Stimulated activated naive CD4-positive, alpha-beta T cell (primary cell): ENCODE data around the gene TMEM131L.
"Not testable (repeated sequence)": the region's sequence is repeated elsewhere in the genome, so short reads cannot be mapped to it uniquely, and the experiment has no call there.

Experiments
- DNase-seq, 6 experiments: peaks; one replicate each; lab custom pipeline; 2025; lab: John Stamatoyannopoulos, UW

The TMEM131L gene

GRCh38 chr4:153466081-153466948 lies at the start of gene TMEM131L:
Gene TMEM131L (plus strand): TSS chr4:153466360. CDS start chr4:153466398, 38 bp downstream.
- DNase-seq: peak; percentile 55 to 83 (median 68)

- DNase-seq: not testable (repeated sequence)
Observed at GRCh38 chr4:153416456-153416855, 49.7 kb upstream of the TMEM131L start.

- DNase-seq: no peak
Observed at GRCh38 chr4:153418121-153418520, 48.0 kb upstream of the TMEM131L start.

GRCh38 chr4:153418558-153418957 lies 47.6 kb upstream of the TMEM131L start:
- DNase-seq: no peak

GRCh38 chr4:153419029-153419428 lies 47.1 kb upstream of the TMEM131L start:
- no peak for DNase-seq

GRCh38 chr4:153419673-153420278 lies 46.4 kb upstream of the TMEM131L start:
- no peak for DNase-seq

- no peak for DNase-seq
Observed at GRCh38 chr4:153420361-153420760, 45.8 kb upstream of the TMEM131L start.

- no peak for DNase-seq
Observed at GRCh38 chr4:153421941-153422340, 44.2 kb upstream of the TMEM131L start.

- peak in 4 of 6 experiments; percentile 4 to 84 (median 81) for DNase-seq
Observed at GRCh38 chr4:153426207-153426885, 39.8 kb upstream of the TMEM131L start.

GRCh38 chr4:153427363-153428071 lies 38.6 kb upstream of the TMEM131L start:
- DNase-seq: no peak

- DNase-seq: peak in 4 of 6 experiments; percentile 16 to 61 (median 40)
Observed at GRCh38 chr4:153428941-153429475, 37.2 kb upstream of the TMEM131L start.

GRCh38 chr4:153432965-153433753 lies 33.0 kb upstream of the TMEM131L start:
- DNase-seq: peak; percentile 11 to 61 (median 46)

GRCh38 chr4:153433754-153434105 lies 32.4 kb upstream of the TMEM131L start:
- DNase-seq: peak in 1 of 6 experiments; percentile 32

- peak in 1 of 6 experiments; percentile 23 for DNase-seq
Observed at GRCh38 chr4:153434190-153434589, 32.0 kb upstream of the TMEM131L start.

- peak in 4 of 6 experiments; percentile 16 to 68 (median 40) for DNase-seq
Observed at GRCh38 chr4:153438916-153439756, 27.0 kb upstream of the TMEM131L start.

GRCh38 chr4:153439831-153440230 lies 26.3 kb upstream of the TMEM131L start:
- no peak for DNase-seq

- no peak for DNase-seq
Observed at GRCh38 chr4:153440475-153440874, 25.7 kb upstream of the TMEM131L start.

GRCh38 chr4:153447175-153447905 lies 18.8 kb upstream of the TMEM131L start:
- DNase-seq: no peak
